IPS-NIHi11 (cell line): ENCODE data around the gene TP53AIP1.
A peak's percentile ranks its signal among the peaks of the same experiment; 100 is the strongest.

ENCODE experiments used
- DNase-seq: peaks from one replicate; pipeline ENCODE4 v3.0.0; 2012; ENCODE audit warnings: mixed read lengths, low spot score

Gene TP53AIP1

DNA sequence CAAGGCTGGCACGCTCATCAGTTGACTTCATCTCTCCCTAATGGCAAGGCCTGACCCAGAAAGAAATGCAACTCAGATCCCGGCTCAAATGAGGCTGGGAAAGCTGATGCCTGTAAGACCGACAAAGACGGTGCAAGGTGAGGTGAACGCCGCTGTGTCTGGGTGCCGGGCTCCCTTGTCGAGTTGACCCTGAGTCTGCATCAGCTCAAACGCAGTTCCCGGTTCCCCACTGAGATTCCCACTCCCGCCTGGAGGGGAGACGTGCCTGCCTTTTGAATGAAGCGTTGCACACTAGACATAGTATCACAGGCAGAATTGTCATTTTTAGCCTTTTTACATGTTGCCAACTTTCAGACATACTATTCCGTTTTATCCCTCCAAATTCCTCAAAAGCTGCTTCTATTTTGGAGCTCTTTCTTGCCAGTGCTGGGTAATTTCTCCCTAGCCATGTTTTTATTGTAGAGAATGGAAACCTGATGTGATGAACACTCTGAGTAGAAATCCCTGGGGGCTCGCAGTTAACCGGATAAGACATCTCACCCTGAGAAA, 831 bp upstream of the TP53AIP1 start:
- no peak for DNase-seq

DNA sequence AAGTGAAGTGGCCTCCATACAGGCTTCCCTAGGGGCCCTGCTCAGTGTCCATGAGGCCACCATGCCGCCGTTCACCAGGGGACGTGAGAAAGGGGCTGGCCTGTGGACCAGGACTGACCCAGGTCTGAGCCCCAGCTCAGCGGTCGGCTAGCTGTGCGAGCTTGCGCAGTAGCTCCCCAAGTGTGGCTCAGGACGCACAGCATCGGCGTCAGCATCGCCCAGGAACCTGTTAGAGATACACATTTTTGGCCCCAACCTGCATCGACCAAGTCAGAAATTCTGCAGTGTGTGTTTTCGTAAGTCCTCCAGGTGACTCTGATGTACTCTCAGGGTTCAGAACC, 429 bp downstream of the TP53AIP1 start:
- DNase-seq = no peak

DNA sequence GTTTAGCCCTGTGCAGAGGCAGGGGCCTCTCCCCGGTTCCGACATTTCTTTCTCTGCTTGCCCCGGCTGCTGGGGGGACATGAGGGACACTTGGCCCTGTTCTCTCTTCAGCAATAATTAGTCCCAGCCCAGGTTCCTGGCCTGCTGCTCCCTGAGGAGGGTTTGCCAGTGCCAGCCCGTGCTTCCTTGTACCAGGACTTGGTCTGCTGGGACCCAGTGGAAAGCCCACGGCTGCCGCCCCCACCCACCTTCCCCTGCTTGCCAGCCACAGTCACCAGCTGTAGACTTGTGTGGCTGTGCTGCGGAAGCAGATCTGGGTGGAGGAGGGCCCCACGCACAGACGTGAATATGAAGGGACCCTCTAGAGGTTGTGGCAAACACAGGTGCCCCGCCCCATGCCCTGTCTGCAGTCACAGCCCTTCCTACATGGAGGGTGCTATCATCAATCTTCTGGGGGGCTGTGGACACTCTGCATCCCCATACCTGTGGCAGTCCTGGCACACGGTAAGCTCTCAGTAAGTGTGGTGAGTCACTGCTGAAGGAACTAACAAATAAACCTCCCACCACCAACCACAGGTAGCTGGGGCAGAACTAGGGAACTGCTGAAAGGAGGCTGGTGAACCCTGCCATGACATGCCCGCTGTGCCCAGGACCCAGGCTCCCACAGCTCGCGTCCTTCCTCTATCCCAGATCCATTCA, 949 bp downstream of the TP53AIP1 start:
- DNase-seq = no peak

DNA sequence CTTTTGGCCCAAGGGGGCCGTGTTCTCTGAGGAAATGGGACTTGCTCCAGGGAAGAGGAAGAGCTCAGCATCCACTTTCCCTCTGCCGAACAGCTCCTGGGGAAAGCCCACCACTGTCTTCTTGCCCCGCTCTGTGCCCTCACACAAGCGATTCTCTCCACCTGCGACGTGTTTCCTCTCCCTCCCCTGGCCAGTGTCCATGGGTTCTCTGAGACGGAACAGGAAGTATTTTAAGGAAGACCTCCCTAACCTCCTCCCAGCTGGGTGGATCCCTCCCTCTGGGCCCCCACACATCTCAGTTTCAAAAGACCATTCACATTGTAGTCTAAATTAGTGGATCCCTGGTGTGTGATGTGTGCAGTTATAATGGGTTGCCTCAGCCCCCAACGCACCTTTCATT, 1.6 kb downstream of the TP53AIP1 start:
- no peak for DNase-seq

DNA sequence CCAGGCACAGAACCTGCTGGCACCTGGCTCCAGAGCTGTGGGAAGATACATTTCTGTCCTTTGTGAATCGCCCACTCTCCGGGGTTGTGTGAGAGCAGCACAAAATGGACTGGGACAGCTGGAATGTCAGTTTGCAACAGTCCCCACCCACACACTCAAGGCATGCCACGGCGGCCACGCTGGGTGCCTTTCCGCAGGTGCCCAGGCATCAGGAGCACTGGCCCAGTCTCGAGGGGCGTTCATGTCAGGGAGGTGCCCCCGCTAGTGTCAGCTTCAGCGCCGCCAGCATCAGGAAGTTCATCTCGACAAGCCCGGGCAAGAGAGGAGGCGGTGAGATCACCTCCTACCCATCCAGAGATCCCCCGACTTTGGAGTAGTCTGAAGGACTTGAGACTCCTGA, 2.1 kb downstream of the TP53AIP1 start:
- DNase-seq = no peak

DNA sequence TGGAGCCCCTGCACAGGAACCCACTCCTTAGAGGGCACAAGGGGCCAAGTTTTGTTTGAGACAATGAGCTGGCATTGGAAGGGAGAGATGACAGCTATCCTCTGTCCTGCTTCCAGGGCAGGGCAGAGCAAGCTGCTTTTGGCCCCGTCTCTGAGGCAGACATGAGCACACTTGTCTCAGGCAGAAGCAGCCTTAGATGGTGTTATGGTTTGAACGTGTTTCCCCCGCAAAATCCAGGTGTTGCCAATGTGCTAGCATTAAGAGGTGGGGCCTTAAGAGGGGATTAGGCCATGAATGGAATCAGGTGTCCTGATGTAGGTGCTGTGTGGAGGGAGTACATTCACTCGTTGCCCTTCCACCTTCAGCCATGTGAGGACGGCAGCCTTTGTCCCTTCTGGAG, 2.5 kb downstream of the TP53AIP1 start:
- no peak for DNase-seq

DNA sequence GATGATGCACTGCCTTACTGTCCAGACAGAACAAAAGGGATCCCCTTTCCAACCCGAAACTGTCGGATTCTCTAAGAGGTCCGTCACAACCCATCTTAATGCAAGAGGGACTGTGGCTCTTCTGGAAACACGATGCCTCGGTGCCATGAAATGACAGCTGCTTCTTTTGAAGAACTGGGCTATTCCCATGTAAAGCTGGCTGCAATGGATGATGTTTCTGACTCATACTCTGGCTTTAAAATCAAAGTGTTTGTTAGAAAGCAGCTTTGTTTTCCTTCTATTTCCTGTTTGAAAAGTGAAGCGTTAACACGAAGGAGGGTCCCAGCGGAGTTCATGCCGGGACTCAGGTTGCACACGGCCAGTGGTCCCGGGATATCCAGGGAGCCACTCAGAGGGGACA, 3.1 kb downstream of the TP53AIP1 start:
- no peak for DNase-seq

DNA sequence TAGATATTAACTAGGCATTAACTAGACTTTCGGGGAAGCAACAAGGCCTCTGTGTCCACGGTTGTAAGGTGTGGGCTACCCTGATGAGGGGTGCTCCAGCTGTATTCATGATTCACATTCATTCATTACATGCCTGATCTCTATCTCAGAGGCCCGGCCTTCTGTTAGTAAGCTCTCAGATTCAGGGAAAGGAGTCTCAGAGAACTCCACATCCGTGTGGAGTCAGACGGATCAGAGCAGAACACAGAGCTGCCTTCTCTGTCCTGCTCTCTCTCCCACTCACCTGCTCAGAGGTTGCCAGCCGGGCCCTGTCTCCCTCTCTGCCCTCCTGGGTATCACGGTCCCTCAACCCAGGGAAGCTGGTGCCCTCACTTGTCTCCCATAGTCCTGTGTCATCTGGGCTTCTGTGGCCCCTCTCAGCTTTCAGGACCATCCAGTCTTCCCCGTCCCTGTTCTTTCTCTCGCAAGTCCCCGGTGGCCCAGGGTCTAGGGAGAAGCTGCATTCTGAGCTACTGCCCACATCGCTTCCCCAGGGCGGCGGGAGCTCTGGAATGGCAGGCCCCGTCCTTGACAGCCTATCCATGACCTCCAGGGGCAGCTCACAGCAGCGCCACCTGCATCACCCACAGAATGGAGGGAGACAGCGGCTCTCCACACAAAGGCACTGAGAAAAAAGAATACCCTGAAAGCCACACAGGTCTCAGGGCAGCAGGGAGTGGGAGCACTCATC, 4.3 kb downstream of the TP53AIP1 start:
- DNase-seq = no peak

DNA sequence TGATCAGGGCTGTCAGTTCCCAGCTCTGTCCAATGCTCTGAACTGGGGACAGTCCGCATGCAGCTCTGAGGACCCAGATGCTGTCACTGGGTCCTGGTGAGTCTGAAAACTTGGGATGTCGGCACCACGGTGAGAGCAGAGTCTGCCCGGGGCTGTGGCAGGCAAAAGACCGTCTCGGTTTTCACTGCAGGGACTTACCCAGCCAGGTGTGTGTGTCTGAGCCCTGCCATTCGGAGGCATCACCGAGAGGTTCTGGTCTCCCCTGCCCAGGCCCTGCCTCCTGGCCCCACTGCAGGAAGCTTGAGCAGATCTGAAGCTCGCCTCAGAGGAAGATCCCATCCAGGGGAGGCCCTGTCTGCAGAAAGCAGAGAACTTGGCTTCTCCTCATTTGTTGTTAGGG, 5.2 kb downstream of the TP53AIP1 start:
- no peak for DNase-seq

DNA sequence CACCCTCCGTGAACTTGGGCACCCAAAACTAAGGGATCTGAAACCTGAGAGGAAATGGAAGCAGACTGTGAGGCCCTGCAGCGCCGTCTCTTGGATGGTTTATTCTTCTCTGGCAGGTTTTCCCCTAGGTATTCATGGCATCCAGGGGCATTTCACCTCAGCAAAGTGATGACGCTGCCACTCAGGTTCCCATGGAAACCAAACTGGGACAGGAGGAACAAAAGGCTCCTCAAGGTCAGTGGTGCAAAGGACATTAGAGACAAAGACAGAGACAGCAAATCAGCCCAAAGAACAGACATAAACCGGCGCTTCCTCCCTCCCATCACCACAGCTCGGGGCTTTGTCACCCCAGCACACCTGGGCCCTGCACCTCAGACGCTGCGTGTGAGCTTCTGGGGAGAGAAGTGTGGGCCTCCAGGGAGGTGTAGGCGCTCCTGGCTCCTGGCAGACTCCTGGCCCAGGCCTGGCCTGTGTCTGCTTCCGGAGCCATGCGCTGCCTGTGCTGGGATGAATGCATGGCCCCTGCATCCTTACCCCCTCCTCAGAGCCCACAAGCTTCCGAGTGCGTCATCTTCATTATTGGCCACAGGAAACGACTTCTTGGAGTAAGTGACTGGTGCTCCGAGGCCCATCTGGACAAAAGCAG, 5.9 kb downstream of the TP53AIP1 start:
- DNase-seq = peak; percentile 75

DNA sequence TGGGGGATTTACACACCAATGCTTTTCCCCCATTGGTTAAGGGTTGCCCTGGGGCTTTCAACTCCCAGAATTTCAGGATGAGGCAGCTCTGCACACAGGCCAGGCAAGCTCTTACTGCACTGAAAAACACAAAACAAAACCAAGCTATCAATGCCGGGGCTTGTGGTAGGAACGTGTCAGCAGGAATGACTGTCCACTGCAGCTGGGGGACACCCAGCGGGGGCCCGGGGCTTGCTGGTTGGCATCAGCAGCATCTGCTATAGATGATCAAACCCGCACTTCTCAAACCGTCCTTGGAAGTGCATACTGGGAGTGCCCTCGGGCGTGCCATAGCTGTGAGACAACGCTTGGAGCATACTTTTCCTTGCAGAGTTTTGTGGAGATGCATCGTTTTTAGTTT, 7.7 kb downstream of the TP53AIP1 start:
- DNase-seq = no peak

DNA sequence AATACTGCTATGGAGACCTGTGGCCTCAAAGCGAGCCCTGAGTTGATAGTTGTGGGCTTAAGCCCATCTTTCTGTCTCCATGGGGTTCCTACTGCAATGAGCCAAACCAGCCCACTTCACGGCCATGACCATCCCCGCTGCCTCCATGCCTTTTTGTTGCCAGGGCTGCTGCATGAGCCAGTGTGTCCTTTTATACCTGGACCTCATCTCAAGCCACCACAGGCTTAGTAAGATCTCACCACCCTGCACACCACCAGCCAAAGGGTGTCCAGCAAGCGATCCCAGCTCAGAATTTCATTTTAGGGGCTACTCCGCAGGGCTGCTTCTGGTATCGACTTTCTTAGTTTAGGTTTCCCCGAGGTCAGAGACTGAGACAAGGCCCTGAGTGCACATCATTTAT, 8.3 kb downstream of the TP53AIP1 start:
- no peak for DNase-seq

DNA sequence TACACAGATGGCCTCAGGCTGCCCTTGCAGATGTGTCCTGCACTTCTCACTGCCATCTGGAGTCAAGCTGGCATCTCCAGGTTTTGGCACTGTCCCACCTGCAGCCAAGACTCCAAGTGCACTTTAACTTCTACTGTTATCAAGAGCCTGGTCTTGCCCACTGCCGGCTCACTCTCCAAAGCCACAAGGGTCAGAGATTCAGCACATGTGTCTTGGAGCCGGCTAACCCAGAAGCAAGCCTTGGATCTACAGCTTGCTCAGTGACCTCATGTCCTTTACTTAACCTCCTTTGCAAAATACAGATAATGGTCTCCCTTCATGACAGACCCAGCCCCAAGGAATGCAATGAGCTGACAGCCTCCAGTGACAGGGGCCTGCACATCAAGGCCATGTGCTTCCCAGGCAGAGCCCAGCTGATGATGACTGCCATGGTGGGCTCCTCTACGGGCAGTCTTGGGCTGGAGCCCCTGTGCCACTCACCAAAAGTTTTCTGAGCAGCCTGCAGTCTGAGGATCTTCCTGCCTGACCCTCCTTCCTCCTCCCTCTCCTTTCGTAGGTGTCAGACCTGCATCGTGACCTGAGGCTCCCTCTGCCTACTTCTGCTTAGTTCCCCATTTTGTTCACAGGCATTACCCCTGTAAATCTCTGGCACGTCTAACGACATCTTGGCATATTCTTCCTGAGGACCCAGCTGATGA, 9.0 kb downstream of the TP53AIP1 start:
- DNase-seq = no peak

DNA sequence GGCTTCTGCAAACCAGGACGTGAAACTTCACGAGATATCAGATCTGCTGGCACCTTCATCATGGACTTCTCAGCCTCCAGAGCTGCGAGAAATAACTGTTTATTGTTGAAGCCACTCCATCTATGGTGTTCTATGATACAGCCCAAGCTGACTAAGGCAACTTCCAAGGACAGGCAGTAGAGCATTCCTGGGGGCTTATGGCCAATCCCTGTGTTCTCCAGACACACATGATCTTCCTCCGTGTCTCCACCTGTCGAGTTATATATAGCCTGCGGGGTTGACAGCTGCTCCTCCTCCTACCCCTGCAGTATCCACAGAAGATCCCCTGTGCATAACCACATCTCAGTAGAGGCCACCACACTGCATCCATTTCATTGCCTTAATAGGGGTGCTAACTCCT, 11.0 kb downstream of the TP53AIP1 start:
- DNase-seq = no peak

DNA sequence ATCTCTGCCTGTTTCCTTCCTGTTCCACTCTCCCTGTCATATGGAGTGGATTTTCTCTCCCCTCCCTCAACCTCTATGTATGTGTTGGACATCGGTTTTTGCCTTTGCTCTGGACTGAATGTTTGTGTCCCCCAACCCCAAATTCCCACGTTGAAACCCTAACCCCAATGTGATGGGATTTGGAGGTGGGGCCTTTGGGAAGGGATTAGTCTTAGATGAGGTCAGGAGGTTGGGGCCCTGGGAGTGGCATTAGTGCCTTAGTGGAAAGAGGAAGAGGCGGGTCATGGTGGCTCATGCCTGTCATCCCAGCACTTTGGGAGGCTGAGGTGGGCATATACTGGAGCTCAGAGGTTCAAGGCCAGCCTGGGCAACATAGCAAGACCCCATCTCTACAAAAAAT, 11.6 kb downstream of the TP53AIP1 start:
- DNase-seq = no peak

DNA sequence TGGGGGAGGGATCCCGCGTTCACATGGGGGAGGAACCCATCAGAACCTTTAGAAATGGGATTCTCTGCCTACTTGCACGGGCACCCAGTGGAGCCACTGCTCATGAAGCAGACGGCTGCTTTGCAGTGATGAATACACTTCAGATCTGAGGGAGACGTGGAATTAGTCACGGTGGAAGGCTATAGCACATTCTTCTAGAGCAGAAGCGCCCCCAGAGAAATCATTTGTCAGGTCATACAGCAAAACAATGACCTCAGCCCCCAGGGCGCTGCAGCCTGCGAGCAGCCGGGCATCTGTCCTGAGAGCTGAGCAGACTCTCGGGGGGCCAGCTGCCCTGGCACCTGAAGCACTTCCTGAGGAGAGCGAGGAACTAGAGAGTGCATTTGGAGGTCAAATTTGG, 12.7 kb downstream of the TP53AIP1 start:
- no peak for DNase-seq

DNA sequence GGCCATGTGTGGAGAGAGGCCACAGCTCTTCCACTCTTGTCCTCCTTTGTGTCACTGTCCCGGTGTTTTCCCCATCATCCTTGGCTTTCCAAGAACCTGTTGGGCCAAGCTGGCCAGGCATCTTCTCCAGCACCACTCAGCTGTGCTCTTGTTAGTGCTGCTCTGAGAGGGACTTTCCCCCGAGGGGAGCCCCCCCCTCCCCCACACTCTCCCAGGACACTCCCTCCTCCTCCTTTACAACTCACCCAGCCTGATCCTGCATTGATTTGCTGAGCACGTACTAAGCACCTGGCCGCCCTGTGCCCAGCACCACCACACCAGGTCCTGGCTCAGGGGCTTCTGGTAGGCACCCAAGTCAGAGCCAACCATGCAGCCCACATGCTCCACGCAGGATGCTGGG, 13.2 kb downstream of the TP53AIP1 start:
- peak; percentile 52 for DNase-seq

DNA sequence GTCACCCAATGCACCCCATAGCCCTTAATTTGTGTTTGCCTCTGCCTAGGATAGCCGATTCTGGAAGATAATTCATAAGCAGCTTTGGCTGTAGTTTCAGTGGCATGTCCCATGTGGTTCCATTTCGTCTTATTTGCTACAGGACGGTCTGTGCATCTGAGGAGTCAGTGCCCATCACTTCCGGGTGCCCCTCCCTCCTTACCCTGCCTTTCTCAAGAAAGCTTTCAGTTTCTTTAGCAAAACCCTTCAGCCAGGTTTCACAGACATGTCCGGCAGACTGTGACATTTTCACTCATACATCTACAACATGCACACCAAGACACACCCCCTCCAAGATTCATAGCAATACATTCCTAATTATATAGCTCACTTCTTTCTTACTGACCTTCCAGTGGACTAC, 14.3 kb downstream of the TP53AIP1 start:
- DNase-seq = no peak

DNA sequence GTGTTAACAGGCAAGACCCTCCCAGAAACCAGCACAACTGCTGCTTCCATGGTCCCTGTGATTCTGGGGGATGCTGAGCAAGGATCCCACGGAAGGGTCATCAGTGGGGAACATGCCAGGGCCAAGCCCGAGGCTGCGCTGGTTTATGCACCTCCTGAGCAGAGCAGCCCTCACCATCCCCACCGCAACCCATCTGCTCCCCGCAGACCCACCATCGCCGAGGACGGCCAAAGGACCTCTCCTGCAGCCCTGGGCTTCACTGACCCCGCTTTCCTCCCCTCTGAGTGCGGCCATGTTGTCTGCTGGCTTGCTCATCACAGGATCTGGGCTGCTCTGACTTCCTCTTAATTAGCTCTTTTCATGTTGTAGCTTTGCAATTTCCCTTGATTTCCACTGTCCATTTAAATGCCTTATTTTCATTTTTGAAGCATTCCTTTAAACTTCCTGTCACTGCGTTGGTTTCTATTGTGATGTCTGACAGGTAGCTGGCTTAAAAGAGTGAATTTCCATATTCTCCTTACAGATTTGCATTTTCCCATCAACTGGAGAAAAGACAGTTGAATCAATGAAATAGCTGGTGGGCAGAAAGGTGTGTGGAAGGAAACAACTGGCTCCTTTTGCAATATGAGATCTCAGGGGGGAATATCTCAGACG, 14.9 kb downstream of the TP53AIP1 start:
- DNase-seq = no peak

DNA sequence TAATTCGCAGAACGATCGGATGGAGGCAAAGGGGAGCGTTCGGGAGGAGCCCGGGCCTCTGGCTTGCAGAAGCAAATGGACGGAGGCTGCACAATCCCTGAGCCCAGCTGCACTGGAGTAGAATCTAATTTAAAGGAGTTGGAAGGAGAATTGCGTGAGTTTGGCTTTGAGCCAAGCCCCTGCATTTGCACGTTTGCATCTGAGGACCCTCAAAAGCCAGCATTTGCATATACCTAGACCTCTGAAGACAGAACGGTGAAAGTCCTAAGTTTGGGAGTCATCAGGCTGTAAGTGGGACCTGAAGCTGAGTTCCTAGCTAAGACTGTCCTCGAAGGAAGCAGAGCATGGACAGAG, 15.6 kb downstream of the TP53AIP1 start:
- DNase-seq = no peak

DNA sequence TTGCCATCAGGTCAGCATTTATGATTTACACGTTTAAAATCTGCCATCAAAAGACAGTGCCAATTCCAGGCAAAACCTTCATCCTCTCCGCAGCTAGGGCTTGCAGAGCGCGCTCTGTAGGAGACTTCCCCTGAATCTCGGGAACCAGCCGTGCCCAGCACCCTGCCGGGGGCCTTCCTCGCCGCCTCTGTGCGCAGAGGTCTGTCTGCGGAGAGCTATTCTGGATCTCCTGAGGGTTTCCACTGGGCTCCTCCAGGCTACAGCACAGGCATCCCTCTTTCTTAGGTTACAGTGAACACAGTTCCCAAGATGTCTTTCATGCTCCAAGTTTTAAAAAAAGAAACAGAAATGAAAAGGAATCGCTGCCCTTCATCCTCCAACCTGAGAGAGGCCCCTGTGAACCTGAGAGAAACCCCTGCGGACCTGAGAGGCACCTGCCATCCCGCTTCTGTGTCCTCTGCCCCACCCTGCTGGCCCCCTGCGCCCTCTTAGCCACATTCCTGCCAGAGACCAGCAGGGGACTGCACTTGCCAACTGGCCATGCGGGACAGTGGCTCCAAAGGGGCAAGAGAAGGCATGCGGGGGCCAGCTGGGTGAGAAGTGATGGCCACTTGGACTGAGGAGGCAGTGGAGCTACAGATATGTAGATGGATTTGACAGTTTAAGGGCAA, 16.1 kb downstream of the TP53AIP1 start:
- DNase-seq = peak; percentile 57

DNA sequence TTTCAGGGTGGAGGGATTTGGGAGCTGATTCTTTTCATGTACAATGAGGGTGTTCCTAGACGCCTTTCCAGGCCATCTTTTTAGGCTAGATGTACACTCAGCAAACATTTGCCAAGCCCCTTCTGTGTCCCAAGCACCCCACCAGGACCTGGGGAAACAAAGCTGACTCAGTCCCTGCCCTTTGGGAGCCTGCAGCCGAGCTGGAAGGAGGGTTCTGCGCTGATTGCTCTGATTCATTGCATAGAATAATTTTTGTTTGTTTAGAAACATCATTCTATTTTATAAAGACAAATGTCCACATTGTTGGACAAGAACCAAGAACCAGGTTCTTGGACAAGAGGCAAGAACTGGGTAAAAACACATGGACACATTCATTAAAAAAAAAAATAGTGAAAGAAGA, 16.7 kb downstream of the TP53AIP1 start:
- no peak for DNase-seq
